Skeletal muscle satellite cell (primary cell): ENCODE results near the gene SELENON.

Experiments used
- H3K27me3 ChIP-seq: 2 replicates; pipeline ENCODE4 v1.7.0; 2013; ENCODE audit warnings: low read length; ENCODE audit not compliant: control insufficient read depth, insufficient read depth
- H3K36me3 ChIP-seq: 2 replicates; pipeline ENCODE4 v1.7.0; 2013; ENCODE audit warnings: mild to moderate bottlenecking, control low read depth, low read length; ENCODE audit not compliant: insufficient read depth
- H3K4me1 ChIP-seq: 2 replicates; pipeline ENCODE4 v1.7.0; 2013; ENCODE audit warnings: low read length; ENCODE audit not compliant: control insufficient read depth, insufficient read depth
- H3K4me2 ChIP-seq: 2 replicates; pipeline ENCODE4 v1.7.0; 2013; ENCODE audit warnings: mild to moderate bottlenecking, low read length
- H3K4me3 ChIP-seq: 2 replicates; pipeline ENCODE4 v1.7.0; 2013; ENCODE audit warnings: low read length
- H3K9ac ChIP-seq: 2 replicates; pipeline ENCODE4 v1.7.0; 2013; ENCODE audit warnings: mild to moderate bottlenecking, low read depth, low read length, moderate library complexity
- H3K9me3 ChIP-seq: replicated peaks from 2 replicates; pipeline ENCODE4 v1.7.0; 2013; ENCODE audit warnings: mild to moderate bottlenecking, control low read depth, low read length

The SELENON gene

GRCh38 chr1:25815208-25816111 lies 15.5 kb downstream of the SELENON start:
- Histone ChIP-seq H3K4me1 (peaks cover 9% of the 10 kb centered on the region), H3K27me3 (no peaks in the 10 kb centered on the region), H3K9me3 (no peaks in the 10 kb centered on the region), H3K9ac (no peak overlapping the region), H3K36me3 (peaks cover 41% of the 10 kb centered on the region), H3K4me3 (no peak overlapping the region), H3K4me2 (no peak overlapping the region)

GRCh38 chr1:25816112-25816718 lies 16.2 kb downstream of the SELENON start:
- Histone ChIP-seq H3K4me3 (no peak overlapping the region), H3K9me3 (no peaks in the 10 kb centered on the region), H3K27me3 (no peaks in the 10 kb centered on the region), H3K36me3 (peaks cover 33% of the 10 kb centered on the region), H3K4me1 (peaks cover 13% of the 10 kb centered on the region), H3K4me2 (no peak overlapping the region), H3K9ac (no peak overlapping the region)

GRCh38 chr1:25817840-25818501 lies 18.0 kb downstream of the SELENON start:
- Histone ChIP-seq H3K4me1 (peaks cover 22% of the 10 kb centered on the region), H3K9ac (no peak overlapping the region), H3K4me2 (peak overlapping the region; percentile 87), H3K4me3 (no peak overlapping the region), H3K9me3 (no peaks in the 10 kb centered on the region), H3K36me3 (peaks cover 22% of the 10 kb centered on the region), H3K27me3 (no peaks in the 10 kb centered on the region)

- peaks cover 22% of the 10 kb centered on the region for H3K4me1 ChIP-seq
- peak overlapping the region; percentile 96 for H3K9ac ChIP-seq
Measured at GRCh38 chr1:25818569-25818968, 18.6 kb downstream of the SELENON start.

GRCh38 chr1:25819491-25820246 lies 19.7 kb downstream of the SELENON start, which contains the start of gene MTFR1L:
MTFR1L (plus strand) TSS chr1:25819954; CDS start chr1:25823105, 3,151 bp downstream.
- Histone ChIP-seq H3K27me3 (no peaks in the 10 kb centered on the region), H3K4me3 (peak within 1 kb of the TSS; percentile 77), H3K36me3 (peaks cover 16% of the 10 kb centered on the region), H3K9ac (peak within 1 kb of the TSS; percentile 96), H3K9me3 (no peaks in the 10 kb centered on the region), H3K4me1 (peaks cover 22% of the 10 kb centered on the region), H3K4me2 (peak within 1 kb of the TSS; percentile 87)

More at GRCh38 chr1:25818569-25818968, 18.6 kb downstream of the SELENON start:
- H3K4me3 ChIP-seq = peak overlapping the region; percentile 77
- peaks cover 17% of the 10 kb centered on the region for H3K36me3 ChIP-seq
- H3K9me3 ChIP-seq = no peaks in the 10 kb centered on the region
- H3K27me3 ChIP-seq = no peaks in the 10 kb centered on the region
- H3K4me2 ChIP-seq = peak overlapping the region; percentile 87

- peaks cover 22% of the 10 kb centered on the region for H3K4me1 ChIP-seq
- peak overlapping the region; percentile 96 for H3K9ac ChIP-seq
Measured at GRCh38 chr1:25820247-25821111, 20.5 kb downstream of the SELENON start.

GRCh38 chr1:25821112-25821476 lies 21.1 kb downstream of the SELENON start:
- H3K4me2 ChIP-seq = peak overlapping the region; percentile 87
- H3K9ac ChIP-seq = peak overlapping the region; percentile 96
- H3K36me3 ChIP-seq = peaks cover 15% of the 10 kb centered on the region
- H3K9me3 ChIP-seq = no peaks in the 10 kb centered on the region
- peaks cover 22% of the 10 kb centered on the region for H3K4me1 ChIP-seq
- H3K4me3 ChIP-seq = peak overlapping the region; percentile 77
- no peaks in the 10 kb centered on the region for H3K27me3 ChIP-seq

More at GRCh38 chr1:25820247-25821111, 20.5 kb downstream of the SELENON start:
- peaks cover 15% of the 10 kb centered on the region for H3K36me3 ChIP-seq
- no peaks in the 10 kb centered on the region for H3K9me3 ChIP-seq
- H3K4me3 ChIP-seq = peak overlapping the region; percentile 77
- H3K4me2 ChIP-seq = peak overlapping the region; percentile 87
- no peaks in the 10 kb centered on the region for H3K27me3 ChIP-seq

GRCh38 chr1:25821630-25822091 lies 21.7 kb downstream of the SELENON start:
- H3K4me1 ChIP-seq = peaks cover 22% of the 10 kb centered on the region
- H3K4me3 ChIP-seq = peak overlapping the region; percentile 77

GRCh38 chr1:25825605-25826004 lies 25.6 kb downstream of the SELENON start:
- Histone ChIP-seq H3K36me3 (peaks cover 50% of the 10 kb centered on the region), H3K4me3 (no peak overlapping the region), H3K9ac (no peak overlapping the region), H3K4me1 (peaks cover 14% of the 10 kb centered on the region), H3K9me3 (no peaks in the 10 kb centered on the region), H3K4me2 (no peak overlapping the region), H3K27me3 (no peaks in the 10 kb centered on the region)

More at GRCh38 chr1:25821630-25822091, 21.7 kb downstream of the SELENON start:
- Histone ChIP-seq H3K4me2 (peak overlapping the region; percentile 87), H3K36me3 (peaks cover 17% of the 10 kb centered on the region), H3K9me3 (no peaks in the 10 kb centered on the region), H3K9ac (peak overlapping the region; percentile 96), H3K27me3 (no peaks in the 10 kb centered on the region)

GRCh38 chr1:25826571-25826970 lies 26.6 kb downstream of the SELENON start:
- no peak overlapping the region for H3K4me2 ChIP-seq
- peaks cover 6% of the 10 kb centered on the region for H3K4me1 ChIP-seq
- peaks cover 60% of the 10 kb centered on the region for H3K36me3 ChIP-seq
- H3K4me3 ChIP-seq = no peak overlapping the region
- H3K9ac ChIP-seq = no peak overlapping the region
- H3K9me3 ChIP-seq = no peaks in the 10 kb centered on the region
- H3K27me3 ChIP-seq = no peaks in the 10 kb centered on the region
